EH (cell line): Measurements from ENCODE around the gene TGM4.

ENCODE experiments used
- DNase-seq: peaks from one replicate; pipeline ENCODE4 v3.0.0-alpha.2; 2015; ENCODE audit warnings: low read depth

TGM4 gene

DNA sequence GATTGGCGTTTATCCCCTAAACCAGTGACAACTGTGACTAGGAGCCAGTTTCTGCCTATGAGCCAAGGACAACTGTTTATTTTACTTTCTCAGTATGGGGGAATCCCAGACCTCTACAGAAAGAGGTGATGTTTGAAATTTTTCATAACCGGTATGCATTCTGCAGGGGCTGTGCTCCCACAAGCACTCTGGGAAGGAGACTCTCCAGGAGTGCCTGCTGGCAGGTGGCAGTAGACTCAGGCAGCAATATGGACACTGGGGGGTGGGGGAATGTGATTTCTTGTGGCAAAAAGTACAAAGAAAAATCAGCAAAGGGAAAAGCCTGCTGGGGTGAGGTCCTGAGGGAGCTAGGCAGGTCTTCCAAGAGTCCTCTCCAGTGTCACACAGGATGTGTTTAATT is 5.9 kb downstream of the TGM4 start:
- peak; percentile 7 for DNase-seq

DNA sequence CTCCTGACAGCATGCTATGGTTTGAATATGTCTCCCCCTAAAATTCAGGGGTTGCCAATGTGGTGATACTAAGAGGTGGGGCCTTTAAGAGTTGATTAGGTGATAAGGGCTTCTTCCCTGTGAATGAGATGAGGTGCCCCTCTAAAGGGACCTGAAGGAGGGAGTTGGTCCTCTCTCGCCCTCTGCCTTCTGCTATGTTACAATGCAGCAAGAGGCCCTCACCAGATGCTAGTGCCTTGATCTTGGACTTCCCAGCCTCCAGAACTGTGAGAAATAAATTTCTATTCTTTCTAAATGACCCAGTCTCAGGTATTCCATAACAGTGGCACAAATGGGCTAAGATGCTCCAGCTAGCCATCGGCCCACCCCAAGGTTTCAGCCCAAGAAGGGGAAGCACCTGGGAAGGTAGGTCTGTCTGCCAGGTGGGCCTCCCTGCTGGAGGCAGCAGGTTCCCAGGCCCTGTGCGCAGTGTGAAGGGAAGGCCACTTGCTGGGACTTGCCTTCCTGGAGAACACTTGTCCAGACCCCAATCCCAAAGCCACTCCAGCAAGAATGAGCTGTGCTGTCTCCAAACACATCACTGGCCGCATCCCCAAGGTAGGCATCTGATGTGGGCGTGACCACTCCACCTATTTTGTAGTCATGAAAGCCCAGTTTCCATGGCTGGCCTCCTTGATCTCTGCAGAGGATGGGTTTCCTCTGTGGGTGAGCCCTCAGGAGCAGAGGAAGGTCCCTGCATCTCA is 9.0 kb downstream of the TGM4 start:
- DNase-seq: no peak

DNA sequence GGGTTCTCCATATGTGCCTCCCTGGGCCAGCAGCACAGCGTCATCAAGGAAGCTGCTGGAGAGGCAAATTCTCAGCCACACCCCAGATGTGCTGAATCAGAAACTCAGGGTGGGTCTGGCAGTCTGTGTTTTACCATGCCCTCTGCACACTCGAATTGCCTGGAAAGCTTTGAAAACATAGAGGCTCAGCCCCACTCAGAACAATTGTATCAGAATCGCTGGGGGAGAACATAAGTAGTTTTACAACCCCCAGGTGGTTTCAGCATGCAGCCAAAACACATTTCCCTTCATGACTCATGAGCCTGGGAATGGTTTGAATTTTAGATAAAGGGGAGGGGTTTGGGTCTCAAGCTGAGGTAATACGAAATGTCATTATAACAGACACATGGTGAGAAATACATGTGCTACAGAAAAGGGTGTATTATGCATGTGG is 9.6 kb downstream of the TGM4 start:
- DNase-seq: peak; percentile 91

DNA sequence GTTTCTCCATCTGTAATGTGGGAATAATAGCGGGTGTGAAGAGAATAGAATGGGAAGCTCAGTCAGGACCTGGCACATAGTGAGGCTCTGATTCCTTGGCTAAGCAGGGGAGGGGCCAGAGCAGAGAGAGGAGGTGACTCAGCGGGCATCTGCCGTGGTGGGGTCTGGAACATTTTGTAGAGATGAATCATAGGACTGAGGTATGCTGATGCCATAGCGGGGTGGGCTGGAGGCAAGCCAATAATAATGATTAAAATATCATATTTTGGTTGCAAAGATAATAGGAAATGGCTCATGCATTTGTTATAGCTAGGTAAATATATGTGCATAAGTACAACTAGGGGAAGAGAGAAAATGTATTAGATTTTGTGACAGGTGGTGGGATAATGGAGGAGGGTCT is 11.2 kb downstream of the TGM4 start:
- DNase-seq: peak; percentile 95

DNA sequence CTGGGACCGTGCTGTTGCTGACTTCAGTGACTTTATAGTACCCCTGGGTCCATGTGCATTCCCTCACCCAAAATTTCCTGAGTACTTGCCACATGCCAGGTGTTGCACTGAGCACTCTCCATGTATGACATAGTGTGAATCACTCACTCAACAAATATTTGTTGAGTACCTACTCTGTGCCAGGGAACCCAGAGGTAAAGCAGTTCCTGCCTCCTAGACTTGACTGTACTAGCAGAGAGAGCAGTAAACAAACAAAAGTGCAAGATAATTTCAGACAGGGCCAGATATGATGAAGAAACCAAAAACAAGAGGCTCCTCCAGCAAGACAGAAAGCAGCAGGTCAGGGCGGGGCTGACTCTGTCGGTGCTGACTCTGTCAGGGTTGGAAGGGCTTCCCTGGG is 12.2 kb downstream of the TGM4 start:
- DNase-seq: no peak

DNA sequence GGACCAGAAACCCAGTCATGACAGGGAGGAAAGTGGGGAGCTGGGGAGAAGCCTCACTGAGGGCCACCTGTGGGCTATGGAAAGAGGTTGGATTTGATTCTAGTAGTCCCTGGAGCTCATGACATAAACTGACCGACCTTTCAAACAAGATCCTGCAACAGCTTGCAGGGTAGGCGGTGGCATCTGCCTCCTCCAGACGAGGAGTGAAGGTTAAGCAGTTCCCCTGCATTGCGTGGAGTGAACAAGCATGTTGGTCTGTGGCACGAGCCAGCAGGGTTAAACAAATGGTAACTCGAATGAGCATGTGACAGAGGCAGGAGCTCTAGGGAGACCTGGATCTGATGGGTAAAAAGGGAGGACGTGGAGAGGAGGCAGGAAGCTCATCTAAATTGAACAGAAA is 12.7 kb downstream of the TGM4 start:
- no peak for DNase-seq

DNA sequence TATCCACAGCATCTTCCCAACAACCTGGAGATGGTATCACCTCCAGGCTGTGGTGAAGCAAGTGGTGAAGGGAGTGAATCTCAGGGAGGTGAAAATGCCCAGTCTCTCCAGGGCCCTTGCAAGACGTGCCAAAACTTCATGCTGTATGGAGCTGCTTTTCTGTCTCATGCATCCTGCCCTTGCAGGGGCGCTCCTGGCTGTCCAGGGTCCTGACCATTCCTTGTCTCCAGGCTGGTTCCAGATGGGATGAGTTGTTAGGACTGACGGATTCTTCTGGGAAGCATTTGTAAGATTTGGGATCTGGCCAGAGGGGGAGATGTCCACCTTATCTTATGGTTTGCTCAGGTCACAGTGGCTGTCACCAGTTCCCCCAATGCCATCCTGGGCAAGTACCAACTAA is 15.8 kb downstream of the TGM4 start:
- peak; percentile 22 for DNase-seq

DNA sequence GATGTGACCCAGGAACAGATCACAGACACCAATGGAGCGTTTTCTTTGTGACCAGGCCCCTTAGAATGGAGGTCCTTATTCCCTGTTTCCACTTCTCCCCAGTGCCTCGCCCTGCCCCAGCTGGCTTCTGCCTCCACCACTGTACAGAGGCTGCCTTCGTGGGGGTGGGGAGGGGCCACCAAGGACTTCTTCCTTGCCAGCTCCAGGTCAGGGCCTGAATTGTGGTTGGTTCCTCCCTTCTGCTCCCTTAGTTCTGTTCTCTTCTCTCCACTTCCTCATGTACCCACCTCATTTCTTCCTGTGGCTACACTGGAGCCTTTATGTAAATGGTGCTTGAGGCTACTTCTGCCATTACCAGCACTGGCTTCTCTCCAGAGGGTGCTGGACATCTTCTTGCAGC is 16.4 kb downstream of the TGM4 start:
- DNase-seq: no peak

DNA sequence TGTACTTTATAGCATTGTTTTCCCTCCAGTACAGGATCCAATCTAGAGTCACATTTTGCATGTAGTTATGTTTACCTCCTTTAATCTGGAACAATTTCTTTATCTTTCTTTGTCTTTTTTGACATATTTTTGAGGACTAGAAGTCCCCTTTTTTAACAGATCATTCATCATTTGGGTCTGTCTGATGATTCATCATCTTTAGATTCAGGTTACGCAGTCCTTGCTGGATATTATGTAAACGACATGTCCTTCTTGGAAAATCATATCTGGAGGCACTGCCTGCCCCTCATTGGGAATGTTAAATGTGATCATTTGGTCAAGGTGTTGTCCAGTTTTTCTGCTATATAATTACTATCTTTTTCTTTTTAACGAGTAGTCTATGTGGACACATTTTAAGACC is 18.3 kb downstream of the TGM4 start:
- no peak for DNase-seq

DNA sequence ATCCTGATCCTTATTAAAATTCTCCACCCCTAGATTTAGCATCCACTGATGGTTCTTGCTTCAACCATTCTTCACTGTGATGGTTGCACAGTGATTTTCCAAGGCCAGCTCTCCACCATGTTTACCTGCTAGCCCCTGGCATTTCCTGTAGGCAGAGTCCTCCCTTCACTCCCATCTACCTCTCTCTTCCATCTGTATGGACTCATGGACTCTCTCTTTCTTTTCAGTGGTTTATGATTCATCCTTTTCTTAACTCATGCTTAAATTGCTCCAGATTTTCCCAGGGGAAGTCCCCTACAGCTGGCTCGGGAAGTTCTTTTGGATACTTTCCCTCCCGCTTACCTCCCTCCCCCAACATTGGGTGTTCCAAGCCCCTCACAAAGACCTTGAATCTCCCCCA is 18.7 kb downstream of the TGM4 start:
- peak; percentile 68 for DNase-seq

DNA sequence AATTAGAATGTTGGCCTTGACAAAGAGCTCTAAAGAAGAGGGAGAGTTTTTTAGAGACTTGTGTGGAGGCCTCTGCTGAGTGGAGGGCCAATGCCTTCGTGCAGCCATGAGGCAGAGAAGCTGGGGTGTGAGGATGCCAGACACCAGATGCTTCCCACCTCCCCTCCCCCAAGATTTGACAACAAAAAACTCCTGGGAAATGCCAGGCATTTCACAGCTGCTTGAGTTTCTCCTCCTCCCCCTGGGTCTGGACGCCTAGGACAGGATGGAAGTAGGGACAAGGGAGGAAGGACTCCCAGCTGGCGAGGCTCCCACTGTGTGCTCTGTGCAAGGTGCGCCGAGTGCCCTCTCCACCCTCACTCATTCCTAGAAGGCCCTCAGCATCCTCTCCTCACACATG is 20.1 kb downstream of the TGM4 start:
- peak; percentile 68 for DNase-seq

DNA sequence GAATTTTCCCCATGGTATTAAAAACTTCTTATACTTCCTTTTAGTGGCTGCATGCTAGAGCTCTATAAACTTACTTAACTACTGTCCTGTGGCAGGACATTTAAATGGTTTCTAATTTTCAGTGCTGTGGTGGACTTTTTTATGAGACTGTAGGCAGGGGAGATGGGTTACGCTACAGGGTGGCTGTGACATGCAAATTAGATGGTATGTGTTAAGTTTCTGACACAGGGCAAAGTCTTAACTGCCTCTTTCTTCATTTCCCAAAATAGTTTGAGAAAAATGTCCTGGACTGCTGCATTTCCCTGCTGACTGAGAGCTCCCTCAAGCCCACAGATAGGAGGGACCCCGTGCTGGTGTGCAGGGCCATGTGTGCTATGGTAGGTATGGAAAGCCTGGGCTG is 22.0 kb downstream of the TGM4 start:
- DNase-seq: no peak

DNA sequence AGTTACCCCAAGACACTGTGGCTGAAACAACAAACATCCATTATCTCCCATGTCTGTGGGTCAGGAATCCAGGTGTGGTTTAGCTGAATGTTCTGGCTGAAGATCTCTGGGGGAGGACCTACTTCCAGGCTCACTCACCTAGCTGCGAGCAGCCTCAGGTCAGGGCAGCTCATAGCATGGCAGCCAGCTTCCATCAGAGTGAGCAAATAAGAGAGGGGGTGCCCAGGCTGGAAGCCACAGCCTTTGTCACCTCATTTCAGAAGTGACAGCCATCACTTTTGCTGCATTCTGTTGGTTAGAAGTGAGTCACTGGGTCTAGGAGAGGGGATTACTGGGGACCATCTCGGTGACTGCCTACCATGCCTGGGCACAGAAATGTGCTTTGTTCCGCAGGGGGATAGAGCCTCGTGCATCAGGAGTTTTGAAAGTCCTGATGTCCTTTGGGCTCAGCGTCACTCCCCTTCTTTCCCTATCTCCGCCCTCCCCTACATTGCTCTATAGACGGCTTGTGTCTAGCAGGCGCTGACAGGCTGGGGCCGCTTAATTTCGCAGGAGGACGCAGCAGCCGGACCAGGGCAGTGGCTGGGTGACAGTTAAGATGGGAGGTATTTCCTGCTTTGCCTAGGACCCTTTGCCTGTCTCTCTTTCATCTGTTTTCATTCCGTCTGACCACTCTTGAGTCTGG is 25.4 kb downstream of the TGM4 start:
- no peak for DNase-seq

DNA sequence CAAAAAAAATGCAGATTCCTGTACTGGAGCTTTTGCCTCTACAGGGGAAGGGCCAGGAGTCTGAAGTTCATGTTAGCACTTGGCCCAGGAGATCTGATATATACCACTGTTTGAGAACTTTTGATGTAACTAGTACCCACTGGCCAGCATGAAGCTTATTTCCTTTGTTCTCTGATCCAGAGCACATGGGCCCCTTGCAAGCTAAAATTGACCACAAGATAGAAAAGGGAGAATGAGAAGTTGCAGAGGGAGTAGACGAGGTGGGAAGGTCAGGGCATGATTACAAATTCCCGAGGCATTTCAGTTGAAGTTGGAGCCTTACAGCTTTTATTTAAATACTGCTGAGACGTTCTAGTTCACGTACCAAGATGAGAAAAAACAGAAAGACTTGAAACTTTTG is 28.2 kb downstream of the TGM4 start:
- no peak for DNase-seq

DNA sequence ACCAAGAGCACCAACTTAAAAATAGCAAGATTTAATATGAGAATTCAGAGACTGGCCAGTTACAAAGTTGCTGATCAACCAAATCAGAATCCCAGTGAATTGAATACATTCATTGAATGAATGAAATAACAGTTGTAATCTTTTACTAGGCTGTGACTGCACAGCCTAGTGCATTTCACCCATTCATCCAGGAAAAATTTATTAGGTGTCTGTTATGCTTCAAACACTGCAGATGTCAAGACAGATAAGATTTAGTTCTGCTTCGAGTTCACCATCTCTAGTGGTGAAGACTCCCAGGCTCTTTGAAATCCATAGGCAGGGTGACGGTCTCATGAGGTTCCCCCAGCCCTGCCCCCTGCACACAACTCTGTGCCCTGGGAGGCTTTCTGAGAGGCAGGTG is 28.9 kb downstream of the TGM4 start:
- DNase-seq: peak; percentile 37

DNA sequence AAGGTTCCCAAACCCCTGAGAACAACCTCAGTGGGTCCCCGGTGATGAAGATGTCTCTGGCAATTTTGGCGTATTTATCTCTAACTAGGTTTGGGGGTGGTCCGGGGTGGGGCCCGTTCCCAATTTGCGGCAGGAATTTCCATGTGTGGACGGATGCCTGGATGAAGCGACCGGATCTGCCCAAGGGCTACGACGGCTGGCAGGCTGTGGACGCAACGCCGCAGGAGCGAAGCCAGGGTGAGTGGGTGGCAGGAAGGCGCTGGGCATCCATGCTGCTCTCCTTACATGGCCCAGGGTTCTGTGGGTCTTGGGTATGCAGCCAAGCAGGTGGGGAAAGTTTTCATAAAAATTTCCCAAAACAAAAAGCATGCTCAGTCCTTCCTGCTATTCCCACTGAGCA is 29.3 kb downstream of the TGM4 start:
- DNase-seq: no peak

DNA sequence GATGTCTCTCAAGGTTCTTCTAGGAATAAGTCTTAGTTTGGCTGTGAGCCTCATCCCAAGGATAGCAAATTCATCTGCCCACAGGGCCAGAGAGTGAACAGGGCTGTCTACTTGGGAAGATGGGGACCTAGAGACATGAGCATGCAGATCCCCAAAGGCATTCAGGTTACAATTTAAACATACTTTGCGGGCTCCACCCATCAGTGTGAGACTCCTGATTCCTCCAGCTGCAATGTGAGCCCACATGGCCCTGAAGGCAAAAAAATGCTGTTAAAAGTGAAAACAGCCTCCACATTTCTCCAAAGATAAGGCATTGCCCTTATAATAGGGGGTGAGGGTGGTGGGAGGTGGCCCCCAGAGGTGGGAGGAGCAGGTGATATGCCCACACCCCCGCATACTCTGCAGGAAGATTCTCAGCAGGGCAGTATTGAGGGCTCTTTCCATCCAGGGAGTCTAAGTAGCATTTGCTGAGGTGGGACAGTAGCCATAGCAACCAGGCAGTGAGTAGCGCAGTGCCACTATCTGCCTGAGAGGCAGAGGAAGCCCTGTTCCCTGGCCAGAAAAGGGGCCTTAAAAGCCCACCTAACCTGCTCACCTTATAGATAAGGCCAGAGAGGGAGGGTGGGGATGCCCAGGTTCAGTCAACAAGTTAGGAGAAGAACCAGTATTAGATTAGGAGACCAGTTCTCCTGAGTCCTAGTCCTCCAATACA is 31.2 kb downstream of the TGM4 start:
- DNase-seq: no peak

DNA sequence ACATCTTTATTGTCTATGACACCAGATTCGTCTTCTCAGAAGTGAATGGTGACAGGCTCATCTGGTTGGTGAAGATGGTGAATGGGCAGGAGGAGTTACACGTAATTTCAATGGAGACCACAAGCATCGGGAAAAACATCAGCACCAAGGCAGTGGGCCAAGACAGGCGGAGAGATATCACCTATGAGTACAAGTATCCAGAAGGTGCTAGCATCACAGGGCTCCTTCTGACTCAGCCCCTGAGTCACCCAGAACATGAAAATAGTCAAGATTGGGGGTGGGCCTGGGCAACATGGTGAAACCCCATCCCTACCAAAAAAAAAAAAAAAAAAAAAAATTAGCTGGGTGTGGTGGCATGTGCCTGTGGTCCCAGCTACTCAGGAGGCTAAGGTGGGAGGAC is 32.6 kb downstream of the TGM4 start:
- DNase-seq: no peak

DNA sequence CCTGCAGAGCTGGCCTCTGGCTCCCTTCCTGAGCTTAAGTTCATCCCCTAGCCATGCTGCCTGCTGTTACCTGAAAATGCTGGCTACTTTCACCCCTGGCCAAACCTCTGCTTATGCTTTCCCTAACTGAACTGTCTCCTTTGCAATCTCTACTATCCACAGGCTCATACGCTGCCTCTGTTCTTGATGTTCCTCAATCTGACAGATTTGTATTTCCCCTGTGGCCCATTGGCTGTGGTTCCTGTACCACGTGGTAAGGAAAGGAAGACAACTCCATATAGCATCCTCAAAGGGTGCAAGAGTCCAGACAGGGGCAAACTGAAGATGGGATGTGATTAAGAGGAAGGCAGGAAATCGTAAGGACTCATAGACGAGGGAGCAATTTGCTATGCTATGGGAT is 33.2 kb downstream of the TGM4 start:
- no peak for DNase-seq

DNA sequence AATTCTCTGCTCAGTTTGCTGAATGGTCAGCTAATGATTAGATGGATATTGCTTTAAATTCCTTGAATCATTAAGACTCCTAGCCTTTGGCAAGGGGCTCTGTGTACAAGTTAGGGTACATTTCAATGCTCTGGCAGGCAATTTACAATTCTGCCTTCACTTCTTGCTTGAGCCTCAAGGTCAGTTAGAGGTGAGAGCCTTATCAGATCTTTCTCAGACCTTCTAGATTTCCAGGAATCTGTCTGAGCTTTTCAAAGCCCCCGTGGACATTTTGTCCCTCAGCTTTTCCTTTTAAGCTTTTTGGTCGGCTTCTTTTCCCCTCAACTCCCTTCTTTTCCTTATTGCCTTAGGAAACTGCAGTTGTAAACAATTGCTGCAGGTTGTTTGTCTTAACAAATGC is 34.7 kb downstream of the TGM4 start:
- DNase-seq: no peak

DNA sequence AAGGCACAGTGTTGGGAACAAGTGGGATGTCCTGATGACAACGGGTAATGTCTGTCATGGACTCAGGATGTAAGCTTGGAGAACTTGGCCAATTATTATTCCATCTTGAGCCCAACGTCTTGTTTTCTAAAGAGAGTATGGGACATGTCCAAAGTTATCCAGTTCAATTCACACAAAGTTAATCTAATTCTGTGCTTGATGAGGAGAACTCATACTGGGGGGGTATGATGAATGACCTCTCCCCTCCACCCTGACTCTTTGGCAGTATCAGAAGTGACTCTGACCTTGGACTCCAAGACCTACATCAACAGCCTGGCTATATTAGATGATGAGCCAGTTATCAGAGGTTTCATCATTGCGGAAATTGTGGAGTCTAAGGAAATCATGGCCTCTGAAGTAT is 36.3 kb downstream of the TGM4 start:
- no peak for DNase-seq

DNA sequence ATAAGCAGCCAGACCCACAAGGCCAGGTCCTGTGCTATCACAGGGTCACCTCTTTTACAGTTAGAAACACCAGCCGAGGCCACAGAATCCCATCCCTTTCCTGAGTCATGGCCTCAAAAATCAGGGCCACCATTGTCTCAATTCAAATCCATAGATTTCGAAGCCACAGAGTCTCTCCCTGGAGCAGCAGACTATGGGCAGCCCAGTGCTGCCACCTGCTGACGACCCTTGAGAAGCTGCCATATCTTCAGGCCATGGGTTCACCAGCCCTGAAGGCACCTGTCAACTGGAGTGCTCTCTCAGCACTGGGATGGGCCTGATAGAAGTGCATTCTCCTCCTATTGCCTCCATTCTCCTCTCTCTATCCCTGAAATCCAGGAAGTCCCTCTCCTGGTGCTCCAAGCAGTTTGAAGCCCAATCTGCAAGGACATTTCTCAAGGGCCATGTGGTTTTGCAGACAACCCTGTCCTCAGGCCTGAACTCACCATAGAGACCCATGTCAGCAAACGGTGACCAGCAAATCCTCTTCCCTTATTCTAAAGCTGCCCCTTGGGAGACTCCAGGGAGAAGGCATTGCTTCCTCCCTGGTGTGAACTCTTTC is 39.6 kb downstream of the TGM4 start:
- DNase-seq: peak; percentile 77

DNA sequence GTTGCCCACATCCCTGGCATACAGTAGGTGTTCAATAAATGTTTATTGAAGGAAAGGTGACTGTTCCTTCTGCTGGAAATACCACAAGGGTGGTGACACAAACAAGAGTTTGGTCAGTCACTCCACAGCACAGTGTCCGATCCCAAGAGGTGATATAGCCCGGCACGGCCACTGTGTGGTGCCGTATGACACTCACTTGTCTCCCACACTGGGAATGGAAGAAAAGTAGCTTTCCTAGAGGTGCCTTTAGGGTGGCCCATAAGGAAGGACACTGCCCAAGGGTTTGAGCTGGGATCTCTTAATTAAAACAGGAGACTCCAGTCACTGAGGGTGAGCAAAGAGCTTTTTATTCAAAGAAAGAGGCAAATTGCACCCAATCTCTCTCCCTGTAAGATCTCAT is 40.5 kb downstream of the TGM4 start:
- peak; percentile 30 for DNase-seq
